ENCODE measurements around the gene PCNT.
"Not testable (repeated sequence)": the region's sequence is repeated elsewhere in the genome, so short reads cannot be mapped to it uniquely, and the experiment has no call there.

Gene PCNT

DNA sequence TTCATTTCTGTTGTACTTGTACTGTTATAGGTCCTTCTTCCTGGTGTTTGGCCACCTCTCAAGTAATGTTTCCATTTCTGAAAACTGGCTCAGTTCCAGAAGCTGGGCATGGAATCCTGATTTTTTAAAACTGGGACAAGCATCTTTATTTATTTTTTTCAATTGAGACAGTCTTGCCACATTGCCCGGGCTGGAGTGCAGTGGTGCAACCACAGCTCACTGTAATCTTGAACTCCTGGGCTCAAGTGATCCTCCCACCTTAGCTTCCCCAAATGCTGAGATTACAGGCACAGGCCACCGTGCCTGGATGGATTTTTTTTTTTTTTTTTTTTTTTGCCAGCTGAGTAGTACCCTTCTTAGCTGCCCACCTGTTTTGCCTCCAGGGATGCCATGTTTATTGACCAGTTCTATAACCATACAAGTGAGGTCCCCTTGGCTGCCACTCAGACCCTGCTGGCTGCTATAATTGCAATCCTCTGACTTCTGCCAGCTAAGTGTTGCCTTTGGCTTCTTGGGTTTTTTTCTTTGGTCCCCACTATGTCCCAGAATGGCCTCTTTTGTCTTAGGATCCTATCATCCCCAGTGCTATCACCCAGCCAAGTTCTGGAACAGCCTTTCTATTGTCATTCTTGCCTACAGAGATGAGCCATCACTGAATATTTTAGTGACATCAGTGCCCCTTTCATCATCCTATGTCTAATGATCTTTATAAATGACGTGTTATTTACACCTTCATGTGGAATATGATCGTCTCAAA is 130.9 kb downstream of the PCNT start:
- no peak for DNase-seq (ENCODE audit: low read depth)

DNA sequence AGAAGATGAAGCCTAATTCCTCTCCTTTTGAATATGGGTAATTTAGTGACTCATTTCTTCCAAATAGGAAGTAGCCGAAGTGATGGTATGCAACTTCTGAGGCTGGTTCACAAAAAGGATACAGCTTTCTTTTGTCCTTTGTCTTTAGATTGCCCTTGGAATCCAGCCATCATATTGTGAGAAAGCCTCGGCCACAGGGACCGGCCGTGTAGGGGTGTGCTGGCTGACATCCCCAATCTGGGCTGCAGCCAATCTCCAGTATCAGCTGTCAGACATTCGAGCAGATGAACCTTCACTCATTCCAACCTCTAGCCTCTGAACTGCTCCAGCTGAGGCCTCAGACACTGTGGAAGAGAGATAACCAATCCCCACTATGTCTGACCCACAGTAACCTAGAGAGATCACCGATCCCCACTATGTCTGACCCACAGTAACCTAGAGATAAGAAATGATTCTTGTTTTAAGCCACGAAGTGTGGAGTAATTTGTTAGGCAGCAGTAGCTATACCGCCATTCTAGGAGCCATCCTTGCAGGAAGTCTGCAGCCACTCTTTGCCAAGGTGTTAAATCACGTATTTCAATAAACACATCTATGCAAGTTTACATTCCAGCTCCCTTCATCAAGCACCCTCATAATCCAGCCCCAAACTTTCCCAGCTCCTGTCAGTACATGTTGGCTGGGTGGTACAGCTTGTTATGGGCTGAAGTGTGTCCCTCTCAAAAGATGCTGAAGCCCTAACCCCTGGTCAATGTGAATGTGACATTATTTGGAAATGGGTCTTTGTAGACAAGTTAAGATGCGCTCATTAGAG is 131.8 kb downstream of the PCNT start:
- DNase-seq (ENCODE audit: low read depth): no peak

- DNase-seq (ENCODE audit: low read depth): no peak
These were observed 132.8 kb downstream of the PCNT start for GRCh38 chr21:46456750-46457149.

GRCh38 chr21:46457801-46458314 is 133.9 kb downstream of the PCNT start:
- peak; percentile 9 for DNase-seq (ENCODE audit: low read depth)

DNA sequence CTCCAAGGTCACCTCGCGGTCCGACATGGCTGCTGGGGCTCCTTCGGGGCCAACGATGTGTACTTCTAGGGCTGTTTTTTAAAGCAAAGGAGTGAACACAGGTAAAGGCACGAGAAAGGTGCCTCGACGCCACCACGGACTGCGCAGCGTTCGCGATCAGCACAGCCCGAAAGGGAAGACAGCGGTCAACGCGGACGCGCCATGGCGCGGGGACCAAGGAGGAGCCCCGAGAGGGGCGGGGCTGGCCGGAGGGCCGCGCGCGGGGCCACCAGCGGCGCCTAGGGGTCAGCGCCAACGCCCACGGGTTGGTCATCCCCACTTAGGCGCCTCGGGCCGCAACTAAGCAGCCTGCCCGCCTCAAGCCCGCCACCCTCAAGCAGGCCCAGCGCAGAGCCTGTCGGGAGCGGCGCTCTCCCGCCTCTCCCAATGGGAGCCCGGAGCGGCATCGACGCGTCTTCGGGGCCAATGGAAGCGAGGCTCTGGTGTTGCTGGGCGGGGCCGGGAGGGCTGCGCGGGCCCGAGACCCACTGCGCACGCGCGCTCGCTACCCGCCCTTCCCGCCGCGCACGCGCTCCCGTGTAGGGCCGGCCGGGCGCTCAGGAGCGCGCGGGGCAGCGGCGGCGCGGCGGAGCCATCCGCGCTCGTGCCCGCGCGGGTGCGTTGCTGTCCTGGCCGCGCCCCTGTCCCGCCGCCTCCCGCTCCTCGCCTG is 134.5 kb downstream of the PCNT start, which contains the start of gene DIP2A:
DIP2A (plus strand) TSS at position 577 of the 709 bp plus-strand sequence. CDS start 241 bp downstream, outside the sequence.
- peak; percentile 91 for DNase-seq (ENCODE audit: low read depth)

GRCh38 chr21:46459024-46459355 is 135.0 kb downstream of the PCNT start:
- DNase-seq (ENCODE audit: low read depth): no peak

DNA sequence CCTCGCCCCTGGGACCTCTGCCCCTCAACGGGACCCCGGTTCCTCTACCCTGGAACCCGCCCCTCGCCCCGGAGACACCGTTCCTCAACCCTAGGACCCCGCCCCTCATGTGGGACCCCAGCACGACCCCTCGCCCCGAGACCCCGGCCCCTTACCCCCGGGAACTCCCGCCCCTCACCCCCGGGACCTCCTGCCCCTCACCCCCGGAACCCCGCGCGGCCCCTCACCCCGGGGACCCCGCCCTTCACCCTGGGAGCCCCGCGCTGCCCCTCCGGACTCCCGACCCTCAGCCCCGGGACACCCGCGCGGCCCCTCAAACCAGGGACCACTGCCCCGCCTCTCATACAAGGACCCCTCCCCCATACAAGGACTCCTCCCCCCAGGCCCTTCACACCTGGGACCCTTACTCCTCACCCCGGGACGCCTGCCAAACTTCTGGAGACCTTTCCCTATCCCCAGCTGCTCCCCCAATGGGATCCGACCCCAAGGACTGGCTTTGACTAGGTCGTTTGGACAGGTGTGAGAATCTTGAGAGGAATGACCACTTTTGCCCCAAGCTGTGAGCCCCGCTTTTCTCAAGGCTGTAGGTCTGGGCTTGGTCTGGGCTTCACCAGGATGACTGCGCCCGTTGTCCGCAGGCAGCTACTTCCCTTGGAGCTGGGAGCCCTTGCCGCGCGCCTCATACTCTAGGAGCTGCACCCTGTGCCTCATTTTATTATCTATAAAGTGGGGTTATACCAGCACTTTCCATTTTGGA is 135.6 kb downstream of the PCNT start:
- DNase-seq (ENCODE audit: low read depth): no peak

- DNase-seq (ENCODE audit: low read depth): no peak
These were observed 138.0 kb downstream of the PCNT start for GRCh38 chr21:46461909-46462308.

DNA sequence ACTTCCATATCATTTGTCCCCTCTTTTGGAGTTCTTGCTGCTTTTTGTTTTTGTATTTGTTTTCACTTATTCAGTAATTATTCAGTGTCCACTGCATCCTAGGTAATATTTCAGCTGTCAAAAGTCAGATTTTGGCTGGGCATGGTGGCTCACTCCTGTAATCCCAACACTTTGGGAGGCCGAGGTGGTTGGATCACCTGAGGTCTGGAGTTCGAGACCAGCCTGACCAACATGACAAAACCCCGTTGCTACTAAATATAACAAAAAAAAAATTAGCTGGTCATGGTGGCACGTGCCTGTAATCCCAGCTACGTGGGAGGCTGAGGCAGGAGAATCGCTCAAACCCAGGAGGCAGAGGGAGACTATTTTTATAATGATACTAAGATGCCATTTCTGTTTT is 141.2 kb downstream of the PCNT start:
- not testable (repeated sequence) for DNase-seq (ENCODE audit: low read depth)

- DNase-seq (ENCODE audit: low read depth): no peak
These were observed 141.7 kb downstream of the PCNT start for GRCh38 chr21:46465651-46466050.

- DNase-seq (ENCODE audit: low read depth): no peak
These were observed 144.3 kb downstream of the PCNT start for GRCh38 chr21:46468108-46468774.

- no peak for DNase-seq (ENCODE audit: low read depth)
These were observed 145.3 kb downstream of the PCNT start for GRCh38 chr21:46469275-46469674.

DNA sequence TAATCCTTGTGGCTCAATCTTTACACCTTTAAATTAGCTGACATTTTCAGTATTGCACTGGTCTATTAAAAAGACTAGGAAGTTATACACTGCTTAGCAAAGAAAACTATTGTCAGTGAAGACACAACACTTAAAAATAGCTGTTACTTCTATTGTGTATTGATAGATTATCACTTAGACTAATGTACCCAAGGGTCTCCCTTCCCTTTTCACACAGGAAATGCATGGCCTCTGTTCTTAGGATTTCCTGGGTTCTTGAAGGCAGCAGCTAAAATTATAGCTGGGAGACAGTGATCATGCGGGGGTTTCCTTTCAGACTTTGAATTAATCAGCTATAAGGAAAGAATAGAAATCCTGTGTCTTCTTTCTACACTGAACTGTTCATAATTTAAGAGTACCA is 147.6 kb downstream of the PCNT start:
- no peak for DNase-seq (ENCODE audit: low read depth)

DNA sequence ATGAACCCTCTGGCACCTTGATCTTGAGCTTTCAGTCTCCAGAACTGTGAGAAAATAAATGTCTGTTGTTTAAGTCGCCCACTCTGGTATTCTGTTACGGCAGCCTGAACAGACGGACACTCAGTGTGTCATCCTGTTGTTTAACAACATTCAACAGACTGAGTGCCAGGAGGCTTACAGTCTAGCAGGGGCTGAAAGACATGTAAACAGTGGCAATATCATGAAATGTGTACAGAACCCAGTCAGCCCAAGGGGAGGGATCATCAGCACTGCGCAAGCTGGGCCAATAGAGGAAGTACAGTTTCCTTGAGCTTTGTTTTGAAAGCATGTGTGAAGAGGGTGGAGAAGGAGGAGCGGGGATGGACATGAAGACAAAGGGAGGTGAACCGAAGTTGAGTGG is 148.3 kb downstream of the PCNT start:
- DNase-seq (ENCODE audit: low read depth): no peak

DNA sequence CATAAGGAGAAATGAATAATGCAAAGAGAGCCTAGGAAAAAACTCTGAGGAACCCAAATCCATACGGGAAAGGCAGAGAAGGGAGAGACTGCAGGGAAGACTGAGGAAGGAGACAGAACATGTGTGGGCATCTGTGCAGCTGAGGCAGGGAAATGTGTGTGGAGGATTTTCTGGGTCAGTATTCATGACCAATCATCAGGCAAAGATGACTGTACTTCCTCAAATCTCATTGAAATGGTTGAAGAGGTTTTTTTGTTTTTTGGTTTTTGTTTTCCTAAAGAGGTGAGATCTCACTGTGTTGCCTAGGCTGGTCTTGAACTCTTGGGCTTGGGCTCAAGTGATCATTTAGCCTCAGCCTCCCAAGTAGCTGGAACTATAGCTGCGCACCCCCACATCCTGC is 150.4 kb downstream of the PCNT start:
- no peak for DNase-seq (ENCODE audit: low read depth)

DNA sequence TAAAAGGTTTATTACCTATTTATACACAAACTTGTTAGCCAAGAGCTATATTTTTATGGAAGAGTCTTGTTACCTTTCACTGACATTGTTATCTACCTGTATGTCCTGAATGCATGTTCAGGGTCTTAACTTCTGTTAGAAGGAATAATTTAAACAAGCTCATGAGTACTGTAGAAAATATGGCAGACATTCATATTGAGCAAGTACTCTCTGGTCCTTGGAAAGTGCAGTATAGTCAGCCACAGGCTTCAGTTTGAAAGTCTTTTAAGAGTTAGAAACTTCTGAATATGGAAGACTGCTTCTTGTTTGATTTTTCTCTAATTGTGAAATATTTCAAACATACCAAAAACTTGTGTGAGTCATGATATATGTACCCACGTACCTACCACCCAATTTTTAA is 151.3 kb downstream of the PCNT start:
- DNase-seq (ENCODE audit: low read depth): no peak

DNA sequence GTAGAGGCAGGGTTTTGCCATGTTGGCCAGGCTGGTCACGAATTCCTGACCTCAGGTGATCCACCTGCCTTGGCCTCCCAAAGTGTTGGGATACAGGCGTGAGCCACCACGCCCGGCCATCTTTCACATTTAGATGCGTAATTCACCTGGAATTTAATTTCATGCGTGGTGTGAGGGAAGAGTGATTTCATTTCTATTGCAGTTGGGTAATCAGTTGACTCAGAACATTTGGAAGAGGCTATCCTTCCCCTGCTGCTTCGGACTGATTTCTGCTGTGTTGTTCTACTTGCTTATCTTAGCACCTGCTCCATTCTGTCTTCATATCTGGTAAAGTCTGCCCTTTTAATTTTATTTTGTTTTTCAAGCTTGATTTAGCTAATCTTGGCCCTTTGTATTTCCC is 153.8 kb downstream of the PCNT start:
- DNase-seq (ENCODE audit: low read depth): no peak

DNA sequence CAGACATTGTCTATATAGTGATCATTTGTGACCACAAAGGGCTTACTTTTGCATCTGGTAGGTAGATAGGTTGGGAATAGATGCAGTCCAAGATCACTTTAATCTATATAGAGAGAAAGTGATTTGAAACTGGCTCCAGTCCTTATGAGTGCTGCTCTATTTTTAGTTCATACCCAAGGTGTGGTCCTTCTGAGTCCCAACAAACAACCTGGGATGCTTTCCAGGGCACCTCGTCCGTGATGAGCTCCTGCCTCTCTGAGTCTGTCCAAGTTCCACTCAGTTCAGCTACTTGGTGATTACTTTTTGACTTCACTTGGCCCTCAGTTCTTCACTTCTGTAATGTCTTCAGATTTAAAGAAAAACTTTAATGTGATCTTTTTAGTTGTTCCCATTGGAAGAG is 155.0 kb downstream of the PCNT start:
- no peak for DNase-seq (ENCODE audit: low read depth)

DNA sequence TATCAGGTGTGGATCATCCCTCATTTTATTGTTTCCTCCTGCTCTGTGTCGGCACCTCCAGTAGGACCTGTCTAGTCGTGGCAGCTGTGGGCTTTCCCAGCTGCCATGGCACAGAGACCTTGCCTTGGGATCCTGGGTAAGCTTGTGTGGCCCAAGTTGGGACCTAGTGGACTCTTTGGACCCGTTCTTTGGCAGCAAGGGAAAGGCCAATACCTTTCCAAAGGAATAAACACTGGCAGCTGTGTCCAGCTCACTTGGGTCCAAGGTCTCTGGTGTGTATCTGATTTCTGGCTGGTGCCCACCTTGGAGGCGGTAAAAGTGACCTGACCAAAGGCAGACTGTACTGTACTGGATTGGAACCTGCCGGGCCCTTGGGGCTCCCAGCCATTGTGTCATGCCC is 156.5 kb downstream of the PCNT start:
- no peak for DNase-seq (ENCODE audit: low read depth)

- no peak for DNase-seq (ENCODE audit: low read depth)
These were observed 158.4 kb downstream of the PCNT start for GRCh38 chr21:46482225-46482845.

GRCh38 chr21:46482846-46483231 is 158.9 kb downstream of the PCNT start:
- no peak for DNase-seq (ENCODE audit: low read depth)
